ENCODE results near the gene EBF4.
"Not testable (repeated sequence)": the region's sequence is repeated elsewhere in the genome, so short reads cannot be mapped to it uniquely, and the experiment has no call there.

EBF4 gene

GRCh38 chr20:2757001-2757400 is 64.4 kb downstream of the EBF4 start:
- no peak for DNase-seq (ENCODE audit: low read depth, low spot score)

- no peak for DNase-seq (ENCODE audit: low read depth, low spot score)
Observed at GRCh38 chr20:2757969-2758368, 65.4 kb downstream of the EBF4 start.

- no peak for DNase-seq (ENCODE audit: low read depth, low spot score)
Observed at GRCh38 chr20:2759143-2759542, 66.6 kb downstream of the EBF4 start.

GRCh38 chr20:2759603-2760296 is 67.2 kb downstream of the EBF4 start:
- no peak for DNase-seq (ENCODE audit: low read depth, low spot score)

- DNase-seq (ENCODE audit: low read depth, low spot score): no peak
Observed at GRCh38 chr20:2760297-2760951, 67.8 kb downstream of the EBF4 start.

DNA sequence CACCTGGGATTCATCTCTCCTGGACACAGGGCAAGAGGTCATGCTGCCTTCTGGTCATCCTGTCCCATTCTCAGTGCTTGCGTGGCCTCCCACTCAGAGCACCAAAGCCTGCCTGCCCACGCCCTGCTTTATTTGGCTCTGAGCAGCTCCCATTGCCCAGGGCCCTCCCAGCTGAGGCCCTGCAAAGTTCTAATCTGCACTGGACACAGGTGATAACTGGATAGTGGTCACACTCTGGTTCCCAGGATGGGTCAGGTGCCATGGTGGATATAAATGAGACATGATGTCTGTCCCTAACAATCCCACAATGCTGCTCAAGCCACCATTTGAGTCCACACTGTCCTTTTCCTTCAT is 68.3 kb downstream of the EBF4 start:
- DNase-seq (ENCODE audit: low read depth, low spot score): no peak

GRCh38 chr20:2761885-2762284 is 69.3 kb downstream of the EBF4 start:
- DNase-seq (ENCODE audit: low read depth, low spot score): no peak

DNA sequence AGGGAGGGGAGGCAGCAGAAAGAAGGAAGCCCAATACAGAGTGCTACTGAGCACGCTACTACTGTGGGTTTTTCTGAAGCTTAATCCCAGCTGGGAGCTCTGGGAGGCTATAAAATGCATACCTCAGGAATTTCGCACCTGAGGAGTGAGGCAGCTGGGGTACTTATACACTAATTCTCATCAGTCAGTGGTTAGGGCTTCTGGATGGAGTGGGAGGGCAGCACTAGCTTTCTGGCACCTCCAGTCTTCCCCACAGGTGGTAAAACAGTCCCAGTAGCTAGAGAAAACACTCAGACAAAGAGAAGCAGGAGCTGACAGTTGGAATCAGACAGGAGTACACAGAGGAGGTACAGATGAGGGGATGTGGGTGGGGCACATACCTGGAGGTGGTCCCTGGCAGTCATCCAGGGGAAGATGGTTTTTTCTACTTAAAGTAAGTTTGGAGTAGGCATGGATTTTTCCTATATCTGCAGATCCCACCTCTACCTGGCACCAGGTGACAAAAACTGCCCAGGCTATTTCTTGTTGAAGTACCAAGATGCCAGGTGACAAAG is 70.1 kb downstream of the EBF4 start:
- no peak for DNase-seq (ENCODE audit: low read depth, low spot score)

DNA sequence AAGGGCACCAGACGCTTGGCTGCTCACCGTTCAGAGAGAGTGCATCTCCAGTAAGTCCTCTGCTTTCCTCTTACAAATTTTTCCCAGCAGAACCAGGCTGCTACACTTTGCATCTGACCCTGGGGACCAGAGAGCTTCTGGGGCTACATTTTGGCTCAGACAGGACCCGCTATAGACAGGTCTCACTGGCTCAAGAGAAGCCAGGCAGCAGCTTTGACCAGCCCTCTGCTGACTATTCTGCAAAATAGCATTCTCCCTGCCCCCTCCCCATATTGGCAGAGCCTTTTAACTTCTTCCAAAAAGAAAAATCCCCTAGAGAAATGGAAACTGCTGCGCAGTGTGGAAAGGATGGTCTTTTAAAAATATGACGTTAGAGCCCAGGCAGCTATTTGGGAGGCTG is 70.6 kb downstream of the EBF4 start:
- no peak for DNase-seq (ENCODE audit: low read depth, low spot score)

DNA sequence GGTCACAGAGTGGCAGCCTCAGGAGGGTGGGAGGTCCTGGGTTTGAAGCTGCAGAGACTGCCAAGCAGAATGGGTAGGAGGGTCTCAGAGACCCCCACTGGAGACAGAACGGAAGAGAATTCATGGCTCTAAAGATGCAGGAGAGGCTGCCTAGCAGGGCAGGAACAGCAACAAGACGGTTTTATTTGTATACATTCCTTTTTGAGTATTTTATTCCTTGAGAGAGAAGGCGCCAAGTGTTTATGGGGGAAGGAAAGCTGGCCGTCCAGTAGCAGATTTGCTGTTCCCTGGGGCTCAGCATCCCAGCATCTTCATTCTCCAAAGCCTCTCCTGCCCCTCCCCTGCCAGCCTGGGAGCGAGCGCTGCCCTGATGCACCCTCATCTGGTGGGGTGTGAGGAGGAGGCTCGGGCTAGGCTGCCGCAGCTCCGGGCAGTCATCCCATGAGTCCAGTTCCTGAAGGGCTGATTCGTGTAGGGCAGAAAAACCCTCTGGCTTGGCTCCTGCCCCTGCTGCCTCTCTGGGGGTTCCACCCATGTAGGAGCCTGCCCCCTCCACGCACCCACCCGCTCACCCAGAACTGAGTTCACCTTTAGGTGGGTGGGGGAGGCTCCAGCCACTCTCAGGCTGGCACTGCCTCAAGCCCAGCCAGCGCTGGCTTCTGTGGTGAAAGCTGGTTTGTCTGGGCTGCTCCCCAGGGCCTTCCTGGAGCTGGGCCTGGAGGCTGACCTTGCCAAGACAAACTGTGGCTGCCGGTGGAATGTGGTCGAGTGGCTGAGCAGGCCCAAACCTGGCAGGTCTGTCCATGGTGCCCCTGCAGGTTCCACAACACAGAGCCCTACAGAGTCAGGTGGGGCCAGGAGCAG is 75.4 kb downstream of the EBF4 start:
- peak; percentile 94 for DNase-seq (ENCODE audit: low read depth, low spot score)

GRCh38 chr20:2768632-2769015 is 76.0 kb downstream of the EBF4 start:
- no peak for DNase-seq (ENCODE audit: low read depth, low spot score)

- not testable (repeated sequence) for DNase-seq (ENCODE audit: low read depth, low spot score)
Observed at GRCh38 chr20:2770091-2770490, 77.5 kb downstream of the EBF4 start.

DNA sequence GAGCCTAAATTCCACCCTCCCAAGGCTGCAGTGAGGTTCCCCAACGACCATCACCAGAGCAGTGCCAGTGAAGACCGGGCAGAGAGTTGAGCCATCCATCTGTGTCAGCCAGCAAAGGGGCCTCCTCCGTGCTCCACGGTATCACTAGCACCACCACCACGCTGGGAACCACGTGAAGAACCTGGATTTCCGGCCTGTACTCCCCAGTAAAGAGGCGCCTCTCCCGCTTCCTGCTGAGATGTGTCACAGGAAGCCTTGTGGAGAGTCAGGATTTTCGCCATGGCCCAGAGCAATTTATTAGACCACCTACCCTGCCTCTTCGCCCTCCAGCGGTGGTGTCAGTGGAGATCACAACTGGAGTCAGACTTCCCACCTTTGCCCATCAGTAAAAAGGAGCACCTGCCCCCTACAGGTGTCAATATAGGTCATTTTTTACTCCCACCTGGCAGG is 79.1 kb downstream of the EBF4 start:
- DNase-seq (ENCODE audit: low read depth, low spot score): no peak

- no peak for DNase-seq (ENCODE audit: low read depth, low spot score)
Observed at GRCh38 chr20:2773812-2774211, 81.2 kb downstream of the EBF4 start.

GRCh38 chr20:2775139-2775538 is 82.6 kb downstream of the EBF4 start:
- DNase-seq (ENCODE audit: low read depth, low spot score): no peak

DNA sequence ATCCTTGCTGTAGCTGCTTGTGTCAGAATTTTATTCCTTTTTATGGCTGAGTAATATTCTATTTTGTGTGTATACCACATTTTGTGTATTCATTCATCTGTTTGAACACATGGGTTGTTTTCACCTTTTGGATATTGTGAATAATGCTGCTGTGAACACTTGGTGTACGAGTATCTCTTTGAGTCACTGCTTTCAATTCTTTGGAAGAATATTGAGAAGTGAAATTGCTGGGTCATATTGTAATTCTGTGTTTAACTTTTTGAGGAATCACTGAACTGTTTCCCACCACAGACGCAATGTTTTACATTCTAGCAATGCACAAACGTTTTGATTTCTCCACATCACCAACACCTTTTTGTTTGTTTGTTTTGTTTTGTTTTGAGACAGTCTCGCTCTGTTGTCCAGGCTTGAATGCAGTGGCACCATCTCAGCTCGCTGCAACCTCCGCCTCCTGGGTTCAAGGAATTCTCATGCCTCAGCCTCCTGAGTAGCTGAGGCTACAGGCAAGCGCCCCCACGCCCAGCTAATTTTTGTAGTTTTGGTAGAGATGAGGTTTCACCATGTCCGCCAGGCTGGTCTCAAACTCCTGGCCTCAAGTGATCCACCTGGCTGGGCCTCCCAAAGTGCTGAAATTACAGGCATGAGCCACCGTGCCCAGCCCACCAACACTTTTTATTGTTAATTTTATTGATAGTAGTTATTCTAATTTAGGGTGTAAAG is 86.2 kb downstream of the EBF4 start:
- DNase-seq (ENCODE audit: low read depth, low spot score): no peak

DNA sequence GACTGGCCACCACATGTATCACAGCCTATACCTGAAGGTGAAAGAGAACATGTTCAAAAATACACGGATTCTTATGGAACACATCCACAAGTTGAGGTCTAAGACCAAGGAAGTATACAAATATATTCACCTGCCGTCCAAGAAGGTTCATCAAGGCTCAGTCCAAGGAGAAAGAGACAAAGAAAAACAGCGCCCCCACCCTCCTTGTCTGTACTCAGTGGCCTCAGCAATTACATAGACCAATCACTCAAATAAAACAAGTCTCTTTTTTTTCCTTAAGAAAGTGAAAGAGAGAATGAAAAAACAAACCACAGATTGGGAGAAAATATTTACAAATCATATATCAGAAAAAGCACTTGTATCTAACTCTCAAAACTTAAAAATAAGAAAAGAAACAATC is 88.4 kb downstream of the EBF4 start:
- no peak for DNase-seq (ENCODE audit: low read depth, low spot score)

- DNase-seq (ENCODE audit: low read depth, low spot score): no peak
Observed at GRCh38 chr20:2783908-2784566, 91.5 kb downstream of the EBF4 start.

DNA sequence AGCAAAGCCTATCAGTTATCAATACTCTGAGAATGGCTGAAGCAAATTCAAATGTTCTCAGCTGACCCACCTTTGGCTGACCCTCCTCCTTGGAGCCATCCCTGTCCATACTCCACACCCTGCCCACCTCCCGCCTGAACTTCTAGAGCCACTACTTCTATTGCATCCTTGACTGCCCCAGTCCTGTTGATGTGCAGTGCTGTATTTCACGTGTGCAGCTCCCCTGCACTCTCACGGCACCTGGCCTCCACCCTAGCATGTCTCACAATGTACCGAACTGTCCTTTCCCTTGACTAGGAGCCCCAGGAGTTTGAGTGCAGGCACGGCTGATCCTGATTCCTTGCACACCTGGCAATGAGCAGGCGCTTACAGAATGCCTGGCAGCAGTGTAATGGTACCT is 100.9 kb downstream of the EBF4 start:
- no peak for DNase-seq (ENCODE audit: low read depth, low spot score)

GRCh38 chr20:2794202-2794748 is 101.7 kb downstream of the EBF4 start:
- DNase-seq (ENCODE audit: low read depth, low spot score): no peak

Measured in astrocyte of the hippocampus (primary cell).